ENCODE data around the gene IFT81.
"Not testable (repeated sequence)": the region's sequence is repeated elsewhere in the genome, so short reads cannot be mapped to it uniquely, and the experiment has no call there.

GRCh38 chr12:110088216-110088615, 35.9 kb upstream of the IFT81 start:
- not testable (repeated sequence) for TF ChIP-seq CTCF (IDR thresholded peaks at IDR 0.05); EZH2 (IDR thresholded peaks at IDR 0.05; ENCODE audit: borderline replicate concordance, insufficient read depth, low read depth, low read length, poor library complexity, severe bottlenecking)

All from B cell (primary cell).